Neural progenitor cell (in vitro differentiated cells): ENCODE results near the gene KAZN. TPM values are rescaled to one million over a fixed set of nuclear protein-coding genes. Genes with fewer than 3 reads are reported as not detected.
A peak's percentile ranks its signal among the peaks of the same experiment; 100 is the strongest.

Experiments used
- DNase-seq: peaks from one replicate; pipeline ENCODE4 v3.0.0-alpha.2; 2016; ENCODE audit warnings: low spot score
- H2AFZ ChIP-seq: fragments of 200-600 bp; sonication (generic); replicated peaks from 2 replicates; pipeline ENCODE4 v1.6.1; 2016; ENCODE audit warnings: antibody characterized with exemption
- H3F3A ChIP-seq: fragments of 200-600 bp; sonication (generic); 2 replicates; pipeline ENCODE4 v1.6.1; 2016; ENCODE audit warnings: antibody characterized with exemption, low read depth
- H3K27ac ChIP-seq: fragments of 200-600 bp; sonication (generic); 2 replicates; pipeline ENCODE4 v1.5.1; 2016; ENCODE audit warnings: mild to moderate bottlenecking
- H3K27me3 ChIP-seq: fragments of 200-600 bp; sonication (generic); 2 replicates; pipeline ENCODE4 v1.6.1; 2016; ENCODE audit warnings: mild to moderate bottlenecking, moderate library complexity
- H3K36me3 ChIP-seq: fragments of 200-600 bp; sonication (generic); 2 replicates; pipeline ENCODE4 v1.5.1; 2016
- H3K4me1 ChIP-seq: fragments of 200-600 bp; sonication (generic); 2 replicates; pipeline ENCODE4 v1.6.1; 2016; ENCODE audit warnings: mixed run types
- H3K4me2 ChIP-seq: fragments of 200-600 bp; sonication (generic); 2 replicates; pipeline ENCODE4 v1.6.1; 2016
- H3K4me3 ChIP-seq: fragments of 200-600 bp; sonication (generic); 2 replicates; pipeline ENCODE4 v1.5.1; 2016
- H3K79me2 ChIP-seq: fragments of 200-600 bp; sonication (generic); 2 replicates; pipeline ENCODE4 v1.6.1; 2016; ENCODE audit warnings: low read depth
- H3K9ac ChIP-seq: fragments of 200-600 bp; sonication (generic); 2 replicates; pipeline ENCODE4 v1.6.1; 2016
- H3K9me3 ChIP-seq: fragments of 200-600 bp; sonication (generic); 2 replicates; pipeline ENCODE4 v1.5.1; 2016; ENCODE audit warnings: low read depth
- H4K20me1 ChIP-seq: fragments of 200-600 bp; sonication (generic); 2 replicates; pipeline ENCODE4 v1.6.1; 2016; ENCODE audit warnings: low read depth
- H3K27ac Mint-ChIP-seq: 3 replicates; pipeline ENCODE4 v1.8.0; 2021; ENCODE audit warnings: mixed read lengths
- H3K27me3 Mint-ChIP-seq: 2 replicates; pipeline ENCODE4 v1.8.0; 2022; ENCODE audit warnings: low read depth, mild to moderate bottlenecking, inconsistent platforms, moderate library complexity, mixed read lengths; ENCODE audit not compliant: insufficient read depth
- H3K36me3 Mint-ChIP-seq: 3 replicates; pipeline ENCODE4 v1.8.0; 2021; ENCODE audit warnings: mixed read lengths
- H3K4me1 Mint-ChIP-seq: 3 replicates; pipeline ENCODE4 v1.8.0; 2021; ENCODE audit warnings: mixed read lengths
- H3K4me3 Mint-ChIP-seq: 3 replicates; pipeline ENCODE4 v1.8.0; 2021; ENCODE audit warnings: mild to moderate bottlenecking, moderate library complexity, mixed read lengths
- H3K9me3 Mint-ChIP-seq: 3 replicates; pipeline ENCODE4 v1.8.0; 2020; ENCODE audit warnings: mixed read lengths
- EZH2 ChIP-seq: fragments of 200-600 bp; sonication (generic); IDR thresholded peaks from 2 replicates; pipeline ENCODE4 v1.6.1; 2017; ENCODE audit warnings: antibody characterized with exemption, mild to moderate bottlenecking, moderate library complexity
- EZH2phosphoT487 ChIP-seq: fragments of 200-600 bp; sonication (generic); IDR thresholded peaks from 2 replicates; pipeline ENCODE4 v1.6.1; 2017; ENCODE audit warnings: antibody characterized with exemption
- total RNA-seq: library from RNA; depleted of rRNA; stranded (reverse); fragments of >200 nt; gene quantifications from 2 replicates; pipeline ENCODE4 v1.2.3, GENCODE V29; 2015; ENCODE audit warnings: low replicate concordance
- TF ChIP-seq, protein P1 (sequence below): fragments of 200-600 bp; sonication (generic); IDR thresholded peaks from 2 replicates; pipeline ENCODE4 v1.5.1; 2017; ENCODE audit warnings: antibody characterized with exemption, mild to moderate bottlenecking

Gene KAZN
- total RNA-seq, 1 donor from 2014 or later: 6.1 TPM

- Histone ChIP-seq H3F3A (no peaks in the 10 kb centered on the region), H4K20me1 (peaks cover 3% of the 10 kb centered on the region), H3K9me3 (no peaks in the 10 kb centered on the region), H3K9ac (no peak overlapping the region), H2AFZ (no peak overlapping the region), H3K4me2 (no peak overlapping the region), H3K79me2 (no peaks in the 10 kb centered on the region), H3K27me3 (no peaks in the 10 kb centered on the region), H3K4me3 (no peak overlapping the region), H3K4me1 (peaks cover 6% of the 10 kb centered on the region), H3K36me3 (no peaks in the 10 kb centered on the region), H3K27ac (no peak overlapping the region)
- H3K36me3 Mint-ChIP-seq: peaks cover 2% of the 10 kb centered on the region
- TF ChIP-seq EZH2 (no peak), EZH2phosphoT487 (no peak)
- peaks cover 13% of the 10 kb centered on the region for H3K4me1 Mint-ChIP-seq
- H3K9me3 Mint-ChIP-seq: no peaks in the 10 kb centered on the region
- no peak overlapping the region for H3K27ac Mint-ChIP-seq
- H3K4me3 Mint-ChIP-seq: no peak overlapping the region
- H3K27me3 Mint-ChIP-seq: peaks cover 2% of the 10 kb centered on the region
- DNase-seq: no peak
Measured at GRCh38 chr1:14855801-14856200, 257.3 kb downstream of the KAZN start.

GRCh38 chr1:14857436-14858195, 259.1 kb downstream of the KAZN start:
- no peak for TF ChIP-seq EZH2phosphoT487
- TF ChIP-seq EZH2: no peak
- TF ChIP-seq, protein P1, sequence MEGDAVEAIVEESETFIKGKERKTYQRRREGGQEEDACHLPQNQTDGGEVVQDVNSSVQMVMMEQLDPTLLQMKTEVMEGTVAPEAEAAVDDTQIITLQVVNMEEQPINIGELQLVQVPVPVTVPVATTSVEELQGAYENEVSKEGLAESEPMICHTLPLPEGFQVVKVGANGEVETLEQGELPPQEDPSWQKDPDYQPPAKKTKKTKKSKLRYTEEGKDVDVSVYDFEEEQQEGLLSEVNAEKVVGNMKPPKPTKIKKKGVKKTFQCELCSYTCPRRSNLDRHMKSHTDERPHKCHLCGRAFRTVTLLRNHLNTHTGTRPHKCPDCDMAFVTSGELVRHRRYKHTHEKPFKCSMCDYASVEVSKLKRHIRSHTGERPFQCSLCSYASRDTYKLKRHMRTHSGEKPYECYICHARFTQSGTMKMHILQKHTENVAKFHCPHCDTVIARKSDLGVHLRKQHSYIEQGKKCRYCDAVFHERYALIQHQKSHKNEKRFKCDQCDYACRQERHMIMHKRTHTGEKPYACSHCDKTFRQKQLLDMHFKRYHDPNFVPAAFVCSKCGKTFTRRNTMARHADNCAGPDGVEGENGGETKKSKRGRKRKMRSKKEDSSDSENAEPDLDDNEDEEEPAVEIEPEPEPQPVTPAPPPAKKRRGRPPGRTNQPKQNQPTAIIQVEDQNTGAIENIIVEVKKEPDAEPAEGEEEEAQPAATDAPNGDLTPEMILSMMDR: no peak

DNA sequence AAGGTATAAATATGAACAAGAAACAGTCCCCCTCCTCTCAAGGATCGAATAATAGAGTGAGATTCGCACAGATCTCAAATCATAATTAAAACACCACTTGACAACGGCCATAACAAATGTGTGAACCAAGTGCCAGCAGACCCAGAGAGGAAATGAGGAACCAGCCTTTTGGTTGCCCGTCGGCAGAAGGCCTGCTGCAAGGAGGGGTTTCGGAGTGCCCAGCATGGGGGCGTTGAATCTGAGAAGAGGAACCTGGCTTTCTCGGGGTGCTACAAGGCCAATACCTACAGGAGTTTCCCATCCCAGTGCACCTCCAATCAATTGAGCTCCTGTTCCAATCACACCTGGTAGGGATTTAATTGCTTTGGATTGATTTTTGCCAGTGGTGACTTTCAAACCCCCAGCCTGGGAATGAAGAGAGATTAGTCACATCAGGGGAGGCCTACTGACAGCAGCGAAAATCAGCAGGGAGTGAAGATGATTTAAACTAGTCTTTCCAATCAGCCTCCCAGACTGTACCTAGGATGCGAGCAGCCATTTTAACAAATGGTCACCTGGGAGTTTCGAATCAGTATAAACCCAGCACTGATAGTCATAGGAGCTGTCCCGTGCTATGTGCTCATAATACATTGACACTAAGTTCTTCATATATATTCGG, 263.8 kb downstream of the KAZN start:
- Histone ChIP-seq H3K4me1 (peaks cover 6% of the 10 kb centered on the region), H3K4me3 (no peak overlapping the region), H2AFZ (no peak overlapping the region), H3F3A (no peaks in the 10 kb centered on the region), H3K27ac (no peak overlapping the region), H3K9me3 (no peaks in the 10 kb centered on the region), H3K9ac (no peak overlapping the region), H3K79me2 (no peaks in the 10 kb centered on the region), H4K20me1 (peaks cover 13% of the 10 kb centered on the region), H3K27me3 (no peaks in the 10 kb centered on the region), H3K36me3 (no peaks in the 10 kb centered on the region), H3K4me2 (no peak overlapping the region)
- peaks cover 2% of the 10 kb centered on the region for H3K27me3 Mint-ChIP-seq
- no peak overlapping the region for H3K27ac Mint-ChIP-seq
- TF ChIP-seq, protein P1: no peak
- TF ChIP-seq EZH2: no peak
- no peak for TF ChIP-seq EZH2phosphoT487
- H3K9me3 Mint-ChIP-seq: no peaks in the 10 kb centered on the region
- peaks cover 14% of the 10 kb centered on the region for H3K4me1 Mint-ChIP-seq
- no peaks in the 10 kb centered on the region for H3K36me3 Mint-ChIP-seq
- no peak overlapping the region for H3K4me3 Mint-ChIP-seq
- DNase-seq: peak; percentile 8

More at GRCh38 chr1:14857436-14858195, 259.1 kb downstream of the KAZN start:
- peaks cover 2% of the 10 kb centered on the region for H3K27me3 Mint-ChIP-seq
- no peak overlapping the region for H3K4me2 ChIP-seq
- H3K36me3 Mint-ChIP-seq: peaks cover 2% of the 10 kb centered on the region
- H4K20me1 ChIP-seq: peaks cover 6% of the 10 kb centered on the region
- DNase-seq: no peak
- H3K27me3 ChIP-seq: no peaks in the 10 kb centered on the region
- no peaks in the 10 kb centered on the region for H3K9me3 Mint-ChIP-seq
- peaks cover 17% of the 10 kb centered on the region for H3K4me1 Mint-ChIP-seq
- H3K27ac ChIP-seq: no peak overlapping the region
- H3F3A ChIP-seq: no peaks in the 10 kb centered on the region
- no peaks in the 10 kb centered on the region for H3K79me2 ChIP-seq
- H2AFZ ChIP-seq: no peak overlapping the region
- H3K9me3 ChIP-seq: no peaks in the 10 kb centered on the region
- H3K4me3 ChIP-seq: no peak overlapping the region
- no peaks in the 10 kb centered on the region for H3K36me3 ChIP-seq
- no peak overlapping the region for H3K4me3 Mint-ChIP-seq
- no peak overlapping the region for H3K9ac ChIP-seq
- no peak overlapping the region for H3K27ac Mint-ChIP-seq
- peaks cover 12% of the 10 kb centered on the region for H3K4me1 ChIP-seq

DNA sequence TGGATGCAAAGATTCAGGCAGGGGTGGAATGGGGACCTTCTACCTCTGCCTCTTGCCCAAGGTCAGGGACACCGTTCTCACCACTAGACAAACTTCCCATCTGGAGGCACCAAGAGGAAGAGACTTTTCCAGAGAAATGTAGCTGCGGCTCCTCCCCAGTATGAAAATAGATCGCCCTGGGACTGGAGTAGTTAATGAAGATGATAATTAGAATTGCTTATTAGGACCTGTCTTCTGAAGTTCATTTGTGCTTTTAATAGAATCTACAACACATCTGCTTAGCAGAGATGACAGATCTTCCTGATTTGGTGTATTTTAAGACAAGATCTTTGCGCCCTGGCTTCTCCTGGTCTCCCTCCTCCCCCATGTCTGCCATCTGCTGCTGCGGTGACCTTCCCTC, 266.6 kb downstream of the KAZN start:
- peaks cover 6% of the 10 kb centered on the region for H3K4me1 ChIP-seq
- peaks cover 31% of the 10 kb centered on the region for H3K4me1 Mint-ChIP-seq
- H3K27ac Mint-ChIP-seq: no peak overlapping the region
- H3K9ac ChIP-seq: no peak overlapping the region
- no peak overlapping the region for H3K27ac ChIP-seq
- no peaks in the 10 kb centered on the region for H3K36me3 ChIP-seq
- H3K4me3 Mint-ChIP-seq: no peak overlapping the region
- no peaks in the 10 kb centered on the region for H3K36me3 Mint-ChIP-seq
- TF ChIP-seq EZH2 (no peak), EZH2phosphoT487 (no peak)
- TF ChIP-seq, protein P1: no peak
- no peaks in the 10 kb centered on the region for H3K27me3 ChIP-seq
- no peak overlapping the region for H3K4me3 ChIP-seq
- peaks cover 41% of the 10 kb centered on the region for H4K20me1 ChIP-seq
- H2AFZ ChIP-seq: no peak overlapping the region
- no peak for DNase-seq
- no peaks in the 10 kb centered on the region for H3K9me3 ChIP-seq
- no peaks in the 10 kb centered on the region for H3K79me2 ChIP-seq
- no peaks in the 10 kb centered on the region for H3F3A ChIP-seq
- H3K4me2 ChIP-seq: no peak overlapping the region
- H3K9me3 Mint-ChIP-seq: no peaks in the 10 kb centered on the region
- peaks cover 5% of the 10 kb centered on the region for H3K27me3 Mint-ChIP-seq
